ENCODE data around the gene DENND1A.

- TF ChIP-seq GATA2 (IDR thresholded peaks at IDR 0.05; ENCODE audit: low read depth, low read length) = no peak
- no peak for TF ChIP-seq GATA3 (IDR thresholded peaks at IDR 0.05; ENCODE audit: low read depth, low read length)
Measured at GRCh38 chr9:123717581-123718175, 212.2 kb downstream of the DENND1A start.

Data from SH-SY5Y (cell line).